Measurements from ENCODE around the gene DMAC2.

GRCh38 chr19:41426952-41427646 lies 12.6 kb downstream of the DMAC2 start, which contains the start of gene B3GNT8:
- TF ChIP-seq CTCF (IDR thresholded peaks at IDR 0.05; ENCODE audit: insufficient read depth, low read length, poor library complexity, severe bottlenecking) (no peak), EZH2phosphoT487 (conservative IDR thresholded peaks at IDR 0.05; ENCODE audit: low read length) (no peak)
